Islet precursor cell (in vitro differentiated cells): ENCODE results near the gene GNLY.
"Not testable (repeated sequence)": the region's sequence is repeated elsewhere in the genome, so short reads cannot be mapped to it uniquely, and the experiment has no call there.

Experiments
- DNase-seq: peaks from one replicate; pipeline ENCODE4 v3.0.0-alpha.2; 2018

The GNLY gene

GRCh38 chr2:85665264-85665937, 28.8 kb upstream of the GNLY start:
- no peak for DNase-seq

DNA sequence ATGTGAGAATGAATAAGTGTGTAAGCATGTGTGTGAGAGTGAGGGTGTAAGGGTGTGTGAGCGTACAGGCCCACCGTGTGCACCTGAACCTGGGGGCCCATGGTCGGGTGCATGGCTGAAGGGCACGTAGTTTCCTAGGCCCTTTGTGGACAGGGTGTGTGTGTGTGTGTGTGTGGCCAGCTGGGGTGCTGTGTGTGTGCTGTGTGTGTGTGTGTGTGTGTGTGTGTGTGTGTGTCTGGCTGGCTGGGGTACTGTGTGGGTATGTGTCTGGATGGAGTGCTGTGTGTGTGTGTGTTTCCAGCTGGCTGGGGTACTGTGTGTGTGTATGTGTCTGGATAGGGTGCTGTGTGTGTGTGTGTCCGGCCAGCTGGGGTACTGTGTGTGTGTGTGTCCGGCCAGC, 28.1 kb upstream of the GNLY start:
- DNase-seq = no peak

DNA sequence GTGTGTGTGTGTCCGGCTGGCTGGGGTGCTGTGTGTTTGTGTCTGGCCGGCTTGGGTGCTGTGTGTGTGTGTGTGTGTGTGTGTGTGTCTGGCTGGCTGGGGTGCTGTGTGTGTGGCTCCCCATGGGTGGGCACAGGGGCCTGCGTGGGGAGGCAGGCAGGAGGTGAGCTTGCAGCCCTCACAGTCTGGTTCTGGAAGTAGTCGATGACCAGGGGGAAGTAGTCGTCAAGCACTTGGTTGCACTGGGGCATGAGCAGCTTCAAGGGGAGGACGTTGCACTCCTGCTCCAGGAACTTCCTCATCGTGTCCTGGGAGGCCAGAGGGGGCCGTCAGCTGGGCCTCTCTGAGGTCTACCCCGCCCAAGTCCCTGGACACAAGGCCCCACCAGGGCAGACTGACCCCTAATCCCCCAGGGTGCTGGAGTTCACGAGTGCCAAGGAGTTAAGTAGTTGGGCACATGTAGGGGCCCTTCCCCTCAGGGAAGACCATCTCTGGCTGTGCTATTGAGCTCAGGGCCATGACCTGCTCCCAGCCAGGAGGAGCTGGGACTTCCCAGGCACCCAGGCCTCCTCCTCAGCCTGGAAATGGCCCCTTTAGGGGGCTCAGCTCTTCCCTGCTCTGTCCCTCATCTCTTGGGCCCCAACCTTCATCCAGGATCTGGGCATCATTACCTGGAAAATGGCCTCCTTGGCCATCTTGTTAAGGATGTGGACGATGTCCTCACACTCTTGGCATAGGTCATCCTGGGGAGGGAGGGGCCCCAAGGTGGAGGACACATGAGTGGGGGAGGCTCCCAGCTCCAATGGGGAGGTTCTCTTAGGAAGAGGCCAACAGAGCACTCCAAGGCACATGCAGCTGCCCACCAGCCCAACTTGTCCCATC, 27.5 kb upstream of the GNLY start:
- no peak for DNase-seq

- no peak for DNase-seq
Measured at GRCh38 chr2:85667561-85668008, 26.6 kb upstream of the GNLY start.

- DNase-seq = no peak
Measured at GRCh38 chr2:85668009-85668856, 25.9 kb upstream of the GNLY start, which contains the start of gene SFTPB. SFTPB (minus strand) TSS chr2:85668199; CDS start chr2:85668183, 16 bp downstream.

- DNase-seq = no peak
Measured at GRCh38 chr2:85668857-85669142, 25.4 kb upstream of the GNLY start.

GRCh38 chr2:85669549-85669948, 24.6 kb upstream of the GNLY start:
- DNase-seq = no peak

DNA sequence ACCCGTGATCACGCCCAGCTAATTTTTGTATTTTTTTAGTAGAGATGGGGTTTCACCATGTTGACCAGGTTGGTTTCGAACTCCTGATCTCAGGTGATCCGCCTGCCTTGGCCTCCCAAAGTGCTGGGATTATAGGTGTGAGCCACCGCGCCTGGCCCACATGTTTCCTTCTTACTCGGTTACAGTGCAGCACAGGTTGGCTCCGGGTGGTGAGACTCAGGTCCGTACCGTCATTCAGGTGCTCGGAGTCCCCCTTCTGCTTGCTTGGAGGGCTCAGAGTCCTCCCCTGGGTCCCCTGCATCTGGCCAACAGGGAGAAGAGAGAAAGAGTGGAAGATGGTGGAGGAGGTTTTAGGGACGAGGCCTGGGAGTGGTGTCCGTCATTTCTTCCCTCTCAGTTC, 23.7 kb upstream of the GNLY start:
- DNase-seq = not testable (repeated sequence)

- DNase-seq = no peak
Measured at GRCh38 chr2:85672456-85672855, 21.7 kb upstream of the GNLY start.

DNA sequence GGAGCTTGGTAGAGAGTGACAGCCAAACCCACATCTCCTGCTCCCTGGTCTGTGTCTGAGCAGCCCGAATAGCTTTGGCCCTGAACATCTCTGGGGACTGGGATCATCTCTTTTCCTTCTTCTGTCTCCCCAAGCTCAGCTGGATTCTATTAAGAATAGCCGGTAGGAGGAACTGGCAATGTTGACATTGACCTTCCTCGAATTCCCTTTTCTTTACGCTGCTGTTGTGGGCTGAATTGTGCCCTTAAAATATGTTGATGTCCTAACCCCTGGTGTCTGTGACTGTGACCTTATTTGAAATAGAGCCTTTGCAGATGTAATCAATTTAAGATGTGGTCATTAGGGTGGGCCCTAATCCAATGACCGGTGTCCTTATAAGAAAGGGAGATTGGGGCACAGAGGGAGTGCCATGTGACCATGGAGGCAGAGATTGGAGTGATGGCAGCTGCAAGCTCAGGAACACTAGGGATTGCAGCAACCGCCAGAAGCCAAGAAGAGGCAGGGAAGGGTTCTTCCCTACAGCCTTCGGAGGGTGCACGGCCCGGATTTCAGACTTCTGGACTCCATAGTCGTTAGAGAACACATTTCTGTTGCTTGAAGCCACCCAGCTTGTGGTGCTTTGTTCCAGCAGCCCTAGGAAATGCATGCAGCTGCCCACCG, 20.3 kb upstream of the GNLY start:
- DNase-seq = no peak

GRCh38 chr2:85674417-85674816, 19.7 kb upstream of the GNLY start:
- DNase-seq = no peak

DNA sequence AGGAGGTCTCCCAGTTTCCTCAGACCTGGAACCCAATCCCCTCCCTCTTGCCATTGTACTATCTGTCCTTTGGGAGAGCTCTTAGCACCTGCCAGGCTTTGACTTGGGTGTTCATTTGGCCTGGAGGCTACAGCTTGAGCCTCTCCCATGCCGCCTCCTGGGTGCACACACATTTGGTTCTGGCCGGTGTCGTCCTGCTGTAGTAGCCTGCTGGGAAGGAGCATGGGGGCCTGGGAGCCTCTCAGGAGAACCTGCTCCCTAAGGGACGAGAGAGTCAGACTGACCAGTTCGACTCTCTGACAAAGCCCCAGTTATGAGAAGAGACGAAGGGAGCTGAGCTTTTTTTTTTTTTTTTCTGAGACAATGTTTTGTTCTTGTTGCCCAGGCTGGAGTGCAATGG, 18.7 kb upstream of the GNLY start:
- no peak for DNase-seq

DNA sequence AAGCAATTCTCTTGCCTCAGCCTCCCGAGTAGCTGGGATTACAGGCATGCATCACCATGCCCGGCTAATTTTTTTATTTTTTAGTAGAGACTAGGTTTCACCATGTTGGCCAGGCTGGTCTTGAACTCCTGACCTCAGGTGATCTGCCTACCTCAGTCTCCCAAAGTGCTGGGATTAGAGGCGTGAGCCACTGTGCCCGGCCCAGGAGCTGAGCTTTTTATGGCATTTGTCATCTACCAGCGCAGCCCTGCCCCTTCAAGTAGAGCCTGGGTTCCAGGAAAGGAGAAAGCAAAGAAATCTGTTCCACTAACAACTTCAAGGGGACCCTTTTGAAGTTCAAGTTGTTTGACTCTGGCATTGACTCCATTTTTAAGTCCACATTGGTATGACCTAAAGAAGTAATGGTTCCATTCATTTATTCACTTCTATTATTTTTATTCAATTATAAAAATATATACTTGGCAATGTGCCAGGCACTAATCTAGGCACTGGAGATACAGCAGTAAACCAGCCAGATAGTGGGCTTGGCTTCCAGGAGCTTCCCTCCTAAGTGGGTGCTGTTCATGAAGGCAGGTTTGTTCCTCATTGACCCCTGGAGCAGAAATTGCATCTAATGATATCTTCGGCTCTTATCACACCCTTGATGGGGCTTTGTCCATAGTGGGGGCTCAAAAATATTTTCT, 18.2 kb upstream of the GNLY start:
- no peak for DNase-seq

DNA sequence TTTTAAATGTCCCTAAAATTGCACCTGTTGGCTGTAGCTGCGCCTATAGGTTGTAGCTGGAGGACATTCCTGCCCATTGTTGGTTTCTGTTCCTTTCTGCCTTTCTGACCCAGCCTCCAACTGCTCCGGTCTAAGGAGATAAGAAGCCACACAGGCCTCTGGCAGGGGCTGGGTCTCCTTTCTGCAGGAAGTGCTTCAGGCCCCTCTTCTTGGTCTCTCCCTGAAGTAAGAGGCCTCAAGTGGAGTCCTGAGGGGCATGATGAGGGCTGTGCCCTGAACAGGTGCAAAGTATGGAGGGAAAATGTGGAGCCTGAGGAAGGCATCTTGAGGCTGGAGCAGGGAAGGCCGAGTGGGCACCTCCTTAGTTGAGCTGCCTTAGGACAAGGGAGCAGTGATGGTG, 15.8 kb upstream of the GNLY start:
- DNase-seq = no peak

DNA sequence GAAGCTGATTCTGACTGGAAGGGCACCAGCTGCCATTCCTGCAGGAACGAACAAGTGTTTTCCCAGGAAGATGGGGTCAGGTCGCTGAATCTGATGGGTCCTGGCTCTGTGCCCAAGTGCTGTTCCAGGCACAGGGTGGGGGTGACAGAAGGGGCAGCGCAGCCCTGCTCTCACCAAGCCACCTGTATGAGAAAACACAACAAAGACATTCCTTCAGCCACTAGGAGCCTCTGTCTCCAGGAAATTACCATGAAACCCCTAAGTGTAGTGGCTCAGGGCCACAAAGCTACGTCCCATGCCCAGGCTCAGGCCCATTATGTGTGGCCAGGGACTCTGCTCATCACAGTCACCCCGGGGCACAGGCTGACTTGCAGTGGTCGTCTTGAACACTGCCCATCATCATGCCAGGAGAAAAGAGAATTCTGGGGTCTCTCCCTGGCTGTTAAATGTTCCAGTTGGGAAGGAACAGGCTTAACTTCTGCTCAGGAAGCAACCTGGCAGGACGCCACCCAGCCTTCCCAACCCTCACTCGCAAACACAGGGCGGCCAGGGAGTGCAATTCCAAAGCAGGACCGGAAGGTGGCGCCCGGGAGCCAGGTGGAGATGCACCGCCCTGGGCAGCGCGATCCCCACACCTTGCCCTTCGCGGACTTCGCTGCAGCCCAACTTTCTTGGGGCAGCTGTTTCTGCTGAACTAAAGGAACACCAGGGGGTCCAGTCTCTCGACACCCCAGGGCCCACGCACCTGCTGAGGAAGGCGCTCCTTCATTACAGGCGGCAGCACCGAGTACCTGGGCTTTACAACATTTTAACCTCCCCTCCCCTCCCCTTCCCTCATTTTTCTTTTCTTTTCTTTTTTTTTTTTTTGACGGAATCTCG, 15.1 kb upstream of the GNLY start:
- DNase-seq = peak; percentile 87

DNA sequence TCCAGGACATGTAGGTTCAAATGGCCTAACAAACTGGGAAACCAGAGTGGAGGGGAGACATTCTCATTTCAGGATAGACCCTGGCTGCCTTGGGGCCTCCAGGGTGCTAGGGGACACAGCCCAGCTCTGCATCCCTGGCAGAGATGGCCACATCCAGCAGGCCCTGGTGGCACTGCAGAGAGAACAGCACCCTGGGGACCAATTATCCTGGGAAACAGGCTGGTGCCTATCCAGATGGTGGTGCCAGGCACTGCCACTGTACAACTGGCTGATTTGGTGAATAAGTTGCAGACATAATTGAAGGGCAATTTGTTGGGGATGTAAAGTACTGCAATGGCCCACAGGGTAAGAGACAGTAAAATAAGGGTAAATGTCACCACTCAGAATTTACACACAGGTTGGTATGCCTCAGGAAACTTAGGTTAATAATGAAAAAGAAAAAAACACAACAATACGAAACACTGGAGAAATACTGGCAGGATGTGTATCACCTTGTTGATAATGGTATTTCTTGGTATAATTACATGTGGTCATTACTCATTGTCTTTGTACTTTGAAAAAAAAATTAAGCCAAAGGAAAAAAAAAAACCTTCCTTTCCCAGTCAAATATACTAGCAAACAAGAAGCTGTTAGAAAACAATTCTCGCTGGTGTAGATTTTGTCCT, 13.3 kb upstream of the GNLY start:
- no peak for DNase-seq

- peak; percentile 92 for DNase-seq
Measured at GRCh38 chr2:85681372-85681763, 12.8 kb upstream of the GNLY start.

- no peak for DNase-seq
Measured at GRCh38 chr2:85681776-85682175, 12.4 kb upstream of the GNLY start.

DNA sequence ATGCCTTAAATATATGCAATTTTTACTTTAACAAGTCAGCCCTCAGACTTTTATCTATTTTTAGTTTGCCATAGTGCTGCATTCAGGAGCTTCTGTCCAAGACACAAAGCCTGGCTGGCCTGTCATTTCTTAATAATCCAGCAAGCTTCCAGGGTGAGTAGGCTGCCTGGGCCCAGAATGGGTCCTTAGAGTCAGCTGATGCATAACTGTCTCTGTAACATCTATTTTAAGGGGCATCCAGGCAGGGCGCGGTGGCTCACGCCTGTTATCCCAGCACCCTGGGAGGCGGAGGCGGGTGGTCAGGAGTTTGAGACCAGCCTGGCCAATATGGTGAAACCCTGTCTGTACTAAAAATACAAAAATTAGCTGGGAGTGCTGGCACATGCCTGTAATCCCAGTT, 11.8 kb upstream of the GNLY start:
- DNase-seq = no peak

GRCh38 chr2:85684380-85684779, 9.8 kb upstream of the GNLY start:
- DNase-seq = no peak

GRCh38 chr2:85684806-85685205, 9.4 kb upstream of the GNLY start:
- no peak for DNase-seq
